Prostate gland (tissue), 2 donors: ENCODE results near the gene DRC1.

ENCODE experiments used
- POLR2A ChIP-seq: fragments of 450-650 bp; IDR thresholded peaks from one replicate; pipeline ENCODE4 v1.6.1; 2016; ENCODE audit warnings: antibody characterized with exemption, mild to moderate bottlenecking
- POLR2AphosphoS5 ChIP-seq: sonication (generic); formaldehyde crosslinking; IDR thresholded peaks from one replicate; pipeline ENCODE4 v1.6.1; 2017; ENCODE audit warnings: antibody characterized with exemption
- TF ChIP-seq, protein P1 (sequence below), 4 experiments: fragments of 200-600 bp in 2 of 4; fragments of 450-650 bp in 2 of 4; sonication (generic) in 2 of 4; IDR thresholded peaks; 1 replicate in 3 of 4; 2 replicates in 1 of 4; pipeline ENCODE4 v1.5.1; 2016 to 2019; ENCODE audit warnings: antibody characterized with exemption in 4 of 4, mild to moderate bottlenecking in 2 of 4, moderate library complexity in 2 of 4

DNA sequence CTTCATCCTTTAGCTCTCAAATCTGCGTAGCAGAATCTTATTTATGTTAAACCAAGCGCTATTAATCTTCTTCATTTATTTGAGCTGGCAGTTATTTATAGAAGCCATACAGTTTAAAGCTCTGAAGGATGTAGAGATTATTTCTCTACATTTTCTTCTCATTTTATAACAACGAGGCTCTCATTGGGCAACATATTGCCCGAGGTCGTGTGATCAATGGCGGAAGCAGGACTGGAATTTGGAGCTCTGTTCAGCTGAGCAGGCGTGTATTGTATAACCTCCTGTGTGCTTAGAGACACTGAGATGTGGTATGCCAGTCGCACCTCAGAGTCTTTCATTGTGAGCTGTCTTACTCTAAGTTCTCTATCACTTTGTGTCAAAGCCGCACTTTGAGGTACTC is 17.5 kb upstream of the DRC1 start:
- TF ChIP-seq, protein P1, sequence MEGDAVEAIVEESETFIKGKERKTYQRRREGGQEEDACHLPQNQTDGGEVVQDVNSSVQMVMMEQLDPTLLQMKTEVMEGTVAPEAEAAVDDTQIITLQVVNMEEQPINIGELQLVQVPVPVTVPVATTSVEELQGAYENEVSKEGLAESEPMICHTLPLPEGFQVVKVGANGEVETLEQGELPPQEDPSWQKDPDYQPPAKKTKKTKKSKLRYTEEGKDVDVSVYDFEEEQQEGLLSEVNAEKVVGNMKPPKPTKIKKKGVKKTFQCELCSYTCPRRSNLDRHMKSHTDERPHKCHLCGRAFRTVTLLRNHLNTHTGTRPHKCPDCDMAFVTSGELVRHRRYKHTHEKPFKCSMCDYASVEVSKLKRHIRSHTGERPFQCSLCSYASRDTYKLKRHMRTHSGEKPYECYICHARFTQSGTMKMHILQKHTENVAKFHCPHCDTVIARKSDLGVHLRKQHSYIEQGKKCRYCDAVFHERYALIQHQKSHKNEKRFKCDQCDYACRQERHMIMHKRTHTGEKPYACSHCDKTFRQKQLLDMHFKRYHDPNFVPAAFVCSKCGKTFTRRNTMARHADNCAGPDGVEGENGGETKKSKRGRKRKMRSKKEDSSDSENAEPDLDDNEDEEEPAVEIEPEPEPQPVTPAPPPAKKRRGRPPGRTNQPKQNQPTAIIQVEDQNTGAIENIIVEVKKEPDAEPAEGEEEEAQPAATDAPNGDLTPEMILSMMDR (IDR thresholded peaks at IDR 0.05), result no peak
- TF ChIP-seq POLR2A (no peak), POLR2AphosphoS5 (no peak)
